HepG2 (cell line): Measurements from ENCODE around the gene PTPRM. TPM values are rescaled to one million over a fixed set of nuclear protein-coding genes. Genes with fewer than 3 reads are reported as not detected.

Experiments used
- ATAC-seq: fragments of 200-7000 bp; cut with Tn5 transposase; 3 replicates; pipeline ENCODE4 v1.9.1; 2020; ENCODE audit warnings: mild to moderate bottlenecking, moderate library complexity
- BruUV-seq: library from RNA; stranded (reverse); fragments of 400-500 nt; replicated peaks from 2 replicates; lab custom pipeline; 2021; lab: Mats Ljungman, UMichigan
- CTCF ChIA-PET: fragments of 300-600 bp; formaldehyde crosslinking; extraction: SDS; loops from one replicate; lab custom pipeline; 2021; ENCODE audit warnings: low total read pairs, inconsistent platforms, low intra/inter-chr PET ratio; lab: Yijun Ruan, JAX
- POLR2A ChIA-PET: fragments of 350-600 bp; sonication (Branson Sonifier 250); formaldehyde crosslinking; loops from one replicate; lab custom pipeline; 2020; ENCODE audit warnings: antibody characterized with exemption, inconsistent platforms; lab: Yijun Ruan, JAX
- DNase-seq: peaks from one replicate; pipeline ENCODE4 v3.0.0-alpha.2; 2015; ENCODE audit warnings: low spot score
- FAIRE-seq: peaks from 3 replicates; lab custom pipeline; 2011; peaks lifted over from hg19 to GRCh38; lab: Jason Lieb, UNC
- H2AFZ ChIP-seq: one replicate; pipeline ENCODE4 v1.6.1; 2011; ENCODE audit warnings: low read length, inconsistent platforms
- H3K27ac ChIP-seq: fragments of 300-600 bp; 3 replicates; pipeline ENCODE4 v1.8.0; 2011; ENCODE audit warnings: mixed run types, mild to moderate bottlenecking, mixed read lengths, low read length, inconsistent platforms; ENCODE audit not compliant: insufficient read depth; ENCODE audit errors: extremely low read length
- H3K27me3 ChIP-seq, 2 experiments: fragments of 200-600 bp in 1 of 2; 2 replicates in 1 of 2; 3 replicates in 1 of 2; pipeline versions ENCODE4 v1.6.0 to v1.8.0; 2011; ENCODE audit warnings: low read length in 2 of 2, mild to moderate bottlenecking in 2 of 2, moderate library complexity in 2 of 2, inconsistent platforms in 1 of 2; ENCODE audit not compliant: insufficient read depth in 2 of 2, control insufficient read depth in 1 of 2
- H3K36me3 ChIP-seq, 2 experiments: fragments of 200-600 bp in 1 of 2; replicated peaks in 1 of 2; 2 replicates in 1 of 2; 3 replicates in 1 of 2; pipeline versions ENCODE4 v1.5.1 to v1.8.0; 2011; ENCODE audit warnings: low read length in 2 of 2, inconsistent platforms in 1 of 2; ENCODE audit not compliant: insufficient read depth in 2 of 2, control insufficient read depth in 1 of 2
- H3K4me1 ChIP-seq: 2 replicates; pipeline ENCODE4 v1.5.1; 2012; ENCODE audit warnings: low read length, inconsistent platforms; ENCODE audit not compliant: insufficient read depth
- H3K4me2 ChIP-seq: 2 replicates; pipeline ENCODE4 v1.6.0; 2011; ENCODE audit warnings: low read depth, low read length, inconsistent platforms
- H3K4me3 ChIP-seq, 3 experiments: fragments of 200-600 bp in 1 of 3; sonication (generic), shearing (Covaris generic) in 1 of 3; replicated peaks in 1 of 3; 2 replicates each; pipeline ENCODE4 v1.5.1; 2011 to 2016; ENCODE audit warnings: low read length in 3 of 3, inconsistent platforms in 2 of 3, low read depth in 2 of 3, mild to moderate bottlenecking in 2 of 3, control low read depth in 1 of 3, mixed read lengths in 1 of 3; ENCODE audit not compliant: insufficient read depth in 1 of 3
- H3K79me2 ChIP-seq: one replicate; pipeline ENCODE4 v1.6.1; 2011; ENCODE audit warnings: low read length, inconsistent platforms; ENCODE audit not compliant: insufficient read depth
- H3K9ac ChIP-seq: 2 replicates; pipeline ENCODE4 v1.6.0; 2011; ENCODE audit warnings: mild to moderate bottlenecking, low read depth, low read length, inconsistent platforms; ENCODE audit not compliant: insufficient read depth
- H3K9me3 ChIP-seq: 2 replicates; pipeline ENCODE4 v1.5.1; 2012; ENCODE audit warnings: mild to moderate bottlenecking, low read length
- H4K20me1 ChIP-seq: 2 replicates; pipeline ENCODE4 v1.6.0; 2011; ENCODE audit warnings: inconsistent platforms, mild to moderate bottlenecking, low read length, moderate library complexity; ENCODE audit not compliant: insufficient read depth
- CENPBD1 ChIP-seq: sonication (generic); formaldehyde crosslinking; IDR thresholded peaks from 2 replicates; pipeline ENCODE4 v1.8.0; 2022; ENCODE audit warnings: missing genetic modification reagents, low read depth, mild to moderate bottlenecking, borderline replicate concordance
- ELK4 ChIP-seq: sonication (generic); formaldehyde crosslinking; IDR thresholded peaks from 2 replicates; pipeline ENCODE4 v1.9.0; 2021; ENCODE audit warnings: missing genetic modification reagents, borderline replicate concordance
- FIP1L1 ChIP-seq: fragments of 200-400 bp; formaldehyde crosslinking; IDR thresholded peaks from 2 replicates; pipeline ENCODE4 v1.6.1; 2018; ENCODE audit warnings: low read depth, mild to moderate bottlenecking, low read length, moderate library complexity, borderline replicate concordance; ENCODE audit not compliant: insufficient read depth
- FOXP4 ChIP-seq: sonication (generic); formaldehyde crosslinking; IDR thresholded peaks from 2 replicates; pipeline ENCODE4 v1.4.0; 2020; ENCODE audit warnings: missing genetic modification reagents
- HDAC1 ChIP-seq: sonication (generic); formaldehyde crosslinking; IDR thresholded peaks from 2 replicates; pipeline ENCODE4 v1.5.1; 2020; ENCODE audit warnings: mild to moderate bottlenecking, missing genetic modification reagents
- HMGA1 ChIP-seq: sonication (generic); formaldehyde crosslinking; conservative IDR thresholded peaks from 2 replicates; pipeline ENCODE4 v1.4.0; 2020; ENCODE audit warnings: missing genetic modification reagents
- HOXA3 ChIP-seq: sonication (generic); formaldehyde crosslinking; IDR thresholded peaks from 2 replicates; pipeline ENCODE4 v1.5.0; 2020; ENCODE audit warnings: missing genetic modification reagents
- KMT2B ChIP-seq: IDR thresholded peaks from 2 replicates; pipeline ENCODE4 v1.6.1; 2016; ENCODE audit warnings: missing genetic modification reagents, missing compliant biosample characterization
- MAFG ChIP-seq: sonication (generic); formaldehyde crosslinking; IDR thresholded peaks from 2 replicates; pipeline ENCODE4 v1.5.1; 2020; ENCODE audit warnings: mild to moderate bottlenecking, missing genetic modification reagents
- MZF1 ChIP-seq: sonication (generic); formaldehyde crosslinking; IDR thresholded peaks from 2 replicates; pipeline ENCODE4 v1.8.1; 2023; ENCODE audit warnings: mild to moderate bottlenecking, missing genetic modification reagents, borderline replicate concordance
- NONO ChIP-seq, 2 experiments: fragments of 450-650 bp in 1 of 2; sonication (generic) in 1 of 2; formaldehyde crosslinking in 1 of 2; IDR thresholded peaks in 1 of 2; conservative IDR thresholded peaks in 1 of 2; 2 replicates each; pipeline versions ENCODE4 v1.6.1 to v1.8.0; 2017 to 2022; ENCODE audit warnings: mild to moderate bottlenecking in 1 of 2, missing genetic modification reagents in 1 of 2, moderate library complexity in 1 of 2
- TARDBP ChIP-seq: sonication (generic); formaldehyde crosslinking; IDR thresholded peaks from 2 replicates; pipeline ENCODE4 v1.8.0; 2022; ENCODE audit warnings: mild to moderate bottlenecking, missing genetic modification reagents
- ZBTB44 ChIP-seq: sonication (generic); formaldehyde crosslinking; IDR thresholded peaks from 2 replicates; pipeline ENCODE4 v1.4.0; 2020; ENCODE audit warnings: missing genetic modification reagents
- ZNF180 ChIP-seq: sonication (generic); formaldehyde crosslinking; IDR thresholded peaks from 2 replicates; pipeline ENCODE4 v1.4.0; 2020; ENCODE audit warnings: low read depth, missing genetic modification reagents, borderline replicate concordance
- ZNF230 ChIP-seq: sonication (generic); formaldehyde crosslinking; IDR thresholded peaks from 2 replicates; pipeline ENCODE4 v1.4.0; 2020; ENCODE audit warnings: mild to moderate bottlenecking, missing genetic modification reagents
- ZNF253 ChIP-seq: sonication (generic); formaldehyde crosslinking; IDR thresholded peaks from 2 replicates; pipeline ENCODE4 v1.8.0; 2022; ENCODE audit warnings: mild to moderate bottlenecking, missing genetic modification reagents, borderline replicate concordance
- ZNF335 ChIP-seq: sonication (generic); formaldehyde crosslinking; IDR thresholded peaks from 2 replicates; pipeline ENCODE4 v1.4.0; 2020; ENCODE audit warnings: missing genetic modification reagents
- ZNF460 ChIP-seq: sonication (generic); formaldehyde crosslinking; IDR thresholded peaks from 2 replicates; pipeline ENCODE4 v1.5.1; 2020; ENCODE audit warnings: missing genetic modification reagents, mild to moderate bottlenecking, borderline replicate concordance
- ZNF75D ChIP-seq: sonication (generic); formaldehyde crosslinking; IDR thresholded peaks from 2 replicates; pipeline ENCODE4 v1.8.1; 2023; ENCODE audit warnings: missing genetic modification reagents, mild to moderate bottlenecking, borderline replicate concordance
- ZNF761 ChIP-seq: sonication (generic); formaldehyde crosslinking; conservative IDR thresholded peaks from 2 replicates; pipeline ENCODE4 v1.4.0; 2020; ENCODE audit warnings: mild to moderate bottlenecking, missing genetic modification reagents
- WGBS: methylation state at CpG from one replicate; pipeline ENCODE4 v1.1.6; 2017; ENCODE audit warnings: low lambda C conversion rate; 5-methylcytosine and 5-hydroxymethylcytosine counted together
- in situ Hi-C: cut with HindIII; loops from 2 replicates; pipeline ENCODE4 v1.10.0; 2017; ENCODE audit warnings: low pct_unique_long_range_greater_than_20kb; ENCODE audit not compliant: extremely low pct_ligation_motif_present
- intact Hi-C: fragments of 100-400 bp; cut with micrococcal nuclease; formaldehyde crosslinking; loops from one replicate; pipeline ENCODE4 v1.10.0; 2022; ENCODE audit not compliant: unreplicated experiment
- polyA plus RNA-seq, 8 experiments: library from polyadenylated mRNA; depleted of rRNA in 3 of 8; stranded (reverse) in 7 of 8; unstranded in 1 of 8; fragments of >200 nt; fragmentation: Illumina TruSeq in 4 of 8; extraction: Trizol in 4 of 8; gene quantifications; 2 replicates each; pipeline versions ENCODE4 v1.2.1 to v1.2.3, GENCODE V29; 2011 to 2016; ENCODE audit warnings: low read depth in 4 of 8, missing spikeins in 1 of 8, mixed read lengths in 1 of 8; ENCODE audit not compliant: insufficient read depth in 1 of 8
- total RNA-seq, 5 experiments: library from RNA; depleted of rRNA; stranded (reverse); fragments of >200 nt; fragmentation: Illumina TruSeq; extraction: Trizol; gene quantifications; 2 replicates each; pipeline ENCODE4 v1.2.3, GENCODE V29; 2016; ENCODE audit warnings: low read depth in 1 of 5

Gene PTPRM
- total and polyA plus RNA-seq, 2 of the 13 experiments (the other 11 are each of a cell fraction or from before 2014, with no cell fraction given) = 12.6 to 108 TPM

- intact Hi-C loops (no loop called here), in situ Hi-C loops (no loop called here)
- Histone ChIP-seq H3K79me2 (no peaks in the 10 kb centered on the region), H3K36me3 (peaks cover 2 to 10% of the 10 kb centered on the region in 2 experiments; a peak in 3 of 5 replicates), H3K4me1 (no peaks in the 10 kb centered on the region), H3K4me2 (no peak overlapping the region), H3K4me3 (no peak overlapping the region), H3K9ac (no peak overlapping the region), H3K27me3 (no peaks in the 10 kb centered on the region), H4K20me1 (no peaks in the 10 kb centered on the region), H2AFZ (no peak overlapping the region), H3K27ac (no peak overlapping the region), H3K9me3 (no peaks in the 10 kb centered on the region)
- TF ChIP-seq FOXP4 (CRISPR knock-in tag) (no peak), ZNF230 (no peak), ZNF180 (CRISPR knock-in tag) (no peak), MZF1 (CRISPR knock-in tag) (no peak), NONO (IDR thresholded peaks at IDR 0.05) (no peak), NONO (CRISPR knock-in tag; conservative IDR thresholded peaks at IDR 0.05) (no peak), ZBTB44 (no peak), FIP1L1 (no peak), ZNF335 (no peak), CENPBD1 (CRISPR knock-in tag) (no peak), HOXA3 (CRISPR knock-in tag) (no peak), KMT2B (CRISPR knock-in tag) (no peak), ZNF75D (CRISPR knock-in tag) (no peak), HMGA1 (no peak), TARDBP (no peak), ZNF761 (CRISPR knock-in tag) (no peak), MAFG (CRISPR knock-in tag) (no peak), ELK4 (CRISPR knock-in tag) (no peak), ZNF253 (CRISPR knock-in tag) (no peak), ZNF460 (CRISPR knock-in tag) (no peak), HDAC1 (CRISPR knock-in tag) (no peak)
- ChIA-PET CTCF (no interaction called here), POLR2A (no interaction called here)
- BruUV-seq = no TSS peak
- no peak for FAIRE-seq
- ATAC-seq = no peak
- 95% methylated on average over 2 of the region's 2 CpGs for WGBS
- no peak for DNase-seq
Observed at GRCh38 chr18:8091035-8091434, 523.9 kb downstream of the PTPRM start.
